Small intestine (tissue), 7 donors: Measurements from ENCODE around the gene FARS2. TPM values are rescaled to one million over a fixed set of nuclear protein-coding genes. Genes with fewer than 3 reads are reported as not detected.

Source experiments
- DNase-seq, 2 donors: peaks; one replicate each; pipeline versions ENCODE4 v3.0.0 to v3.0.0-alpha.2; 2013
- FAIRE-seq: peaks from 2 replicates; lab custom pipeline; 2012; peaks lifted over from hg19 to GRCh38; lab: Jason Lieb, UNC
- H3K27ac ChIP-seq, 3 donors: one replicate each; pipeline ENCODE4 v1.5.1; 2013; ENCODE audit warnings: low read length in 2 of 3, mild to moderate bottlenecking in 2 of 3, control low read depth in 1 of 3, inconsistent platforms in 1 of 3, low read depth in 1 of 3, moderate library complexity in 1 of 3
- H3K27me3 ChIP-seq, 3 donors: one replicate each; pipeline ENCODE4 v1.6.1; 2013; ENCODE audit warnings: low read length in 3 of 3, inconsistent platforms in 1 of 3; ENCODE audit not compliant: control insufficient read depth in 3 of 3, insufficient read depth in 3 of 3
- H3K36me3 ChIP-seq, 3 donors: one replicate each; pipeline ENCODE4 v1.6.1; 2013; ENCODE audit warnings: low read length in 3 of 3, inconsistent platforms in 1 of 3, low read depth in 1 of 3, mild to moderate bottlenecking in 1 of 3, moderate library complexity in 1 of 3; ENCODE audit not compliant: control insufficient read depth in 3 of 3, insufficient read depth in 2 of 3
- H3K4me1 ChIP-seq, 3 donors: one replicate each; pipeline ENCODE4 v1.6.1; 2013; ENCODE audit warnings: low read length in 2 of 3, inconsistent platforms in 1 of 3, low read depth in 1 of 3, mild to moderate bottlenecking in 1 of 3, moderate library complexity in 1 of 3; ENCODE audit not compliant: control insufficient read depth in 3 of 3, insufficient read depth in 2 of 3
- H3K4me3 ChIP-seq, 3 donors: one replicate each; pipeline ENCODE4 v1.5.1; 2013; ENCODE audit warnings: low read length in 3 of 3, control low read depth in 1 of 3, inconsistent platforms in 1 of 3, low read depth in 1 of 3, mild to moderate bottlenecking in 1 of 3, moderate library complexity in 1 of 3
- H3K9me3 ChIP-seq, 2 donors: one replicate each; pipeline ENCODE4 v1.6.1; 2013; ENCODE audit warnings: low read depth in 1 of 2, low read length in 1 of 2; ENCODE audit not compliant: control insufficient read depth in 2 of 2, insufficient read depth in 1 of 2
- WGBS, 3 donors: extraction: QIAGEN DNeasy Blood & Tissue Kit; methylation state at CpG; one replicate each; pipeline ENCODE4 v1.1.7; 2013; 5-methylcytosine and 5-hydroxymethylcytosine counted together
- polyA plus RNA-seq, 4 donors: library from polyadenylated mRNA; stranded (reverse) in 3 of 4; unstranded in 1 of 4; fragments of 200-250 nt in 3 of 4; fragments of 120-200 nt in 1 of 4; gene quantifications; one replicate each; pipeline versions ENCODE4 v1.2.1 to v1.2.3, GENCODE V29; 2013
- donor health status: healthy with polysubstance abuse.
- donor health status: control.
- donor health status: control.
- donor health status: Bipolar disorder and iron deficiency.
- donor health status: healthy.

The FARS2 gene
- polyA plus RNA-seq, 4 donors = 6.0 to 16.6 (median 11.8) TPM

DNA sequence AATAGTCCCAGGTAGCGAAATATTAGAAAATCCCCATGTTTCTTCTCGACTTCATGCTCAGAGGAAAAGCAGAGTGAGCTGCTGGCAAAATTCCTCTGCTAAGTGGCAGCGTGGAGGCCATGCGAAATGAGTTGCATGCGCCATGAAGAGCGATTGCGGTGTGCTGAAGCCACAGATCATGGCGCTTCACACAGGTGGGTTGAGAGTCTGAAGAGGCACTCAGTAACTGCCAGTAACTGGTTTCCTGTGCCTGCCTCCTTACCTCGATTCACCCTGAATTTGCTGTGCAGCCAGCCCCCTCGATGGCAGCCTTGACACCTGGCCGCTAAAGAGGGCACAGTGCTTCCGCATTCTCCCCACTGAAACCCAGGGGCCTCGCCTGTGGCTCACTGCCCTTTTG, 443.9 kb downstream of the FARS2 start:
- no peak for DNase-seq
- FAIRE-seq = no peak
- Histone ChIP-seq H3K4me3 (no peak overlapping the region), H3K27me3 (no peaks in the 10 kb centered on the region), H3K9me3 (no peaks in the 10 kb centered on the region), H3K27ac (no peak overlapping the region), H3K4me1 (no peaks in the 10 kb centered on the region), H3K36me3 (no peaks in the 10 kb centered on the region)
- WGBS, 3 donors = 95 to 97% (median 95%) methylated on average over 13 of the region's 13 CpGs

- H3K9me3 ChIP-seq = no peaks in the 10 kb centered on the region
Measured at GRCh38 chr6:5706124-5707033, 445.1 kb downstream of the FARS2 start.

DNA sequence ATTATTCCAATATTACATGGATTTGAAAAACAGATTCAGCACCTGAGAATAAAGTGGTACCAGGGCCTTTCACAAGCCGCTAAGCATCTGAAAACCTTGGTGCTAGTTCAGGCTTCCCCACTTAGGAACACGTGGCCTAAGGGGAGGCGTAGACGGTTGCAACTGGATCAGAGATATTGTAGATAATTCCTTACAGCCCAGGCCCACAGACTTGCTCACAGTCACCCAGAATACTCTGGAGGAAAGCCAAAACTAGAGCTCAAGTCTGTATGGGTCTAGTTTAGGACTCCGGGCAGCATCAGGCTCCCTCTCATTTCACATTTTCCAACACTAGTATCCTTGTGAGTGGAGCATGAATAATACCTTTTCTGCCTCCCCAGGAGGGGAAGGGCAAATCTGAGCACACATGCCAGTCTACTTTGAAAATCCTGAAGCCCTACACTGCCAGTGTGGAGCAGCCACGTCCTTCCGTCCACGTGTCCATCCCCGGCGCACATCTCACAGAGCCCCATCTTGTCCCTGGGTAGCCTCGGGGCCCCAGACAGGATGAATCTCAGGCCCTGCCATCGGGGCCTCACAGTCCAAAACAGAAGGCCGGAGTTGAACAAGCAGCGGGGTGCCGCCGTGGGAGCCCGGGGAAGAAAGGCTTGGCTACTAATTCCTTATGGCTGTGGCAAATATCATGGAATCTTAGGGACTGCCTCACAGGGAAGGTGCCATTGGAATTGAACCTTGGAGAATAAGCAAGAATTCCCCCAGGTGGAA, 446.1 kb downstream of the FARS2 start:
- DNase-seq (no peak), FAIRE-seq (no peak)
- Histone ChIP-seq H3K36me3 (no peaks in the 10 kb centered on the region), H3K4me3 (no peak overlapping the region), H3K27ac (no peak overlapping the region), H3K4me1 (no peaks in the 10 kb centered on the region), H3K9me3 (no peaks in the 10 kb centered on the region), H3K27me3 (no peaks in the 10 kb centered on the region)
- WGBS, 3 donors = 96 to 97% (median 96%) methylated on average over 17 of the region's 17 CpGs

More at GRCh38 chr6:5706124-5707033, 445.1 kb downstream of the FARS2 start:
- Histone ChIP-seq H3K4me1 (no peaks in the 10 kb centered on the region), H3K27ac (no peak overlapping the region), H3K36me3 (no peaks in the 10 kb centered on the region), H3K4me3 (no peak overlapping the region), H3K27me3 (no peaks in the 10 kb centered on the region)
- WGBS, 3 donors = 85 to 88% (median 86%) methylated on average over 19 of the region's 19 CpGs
- no peak for DNase-seq
- FAIRE-seq = no peak

DNA sequence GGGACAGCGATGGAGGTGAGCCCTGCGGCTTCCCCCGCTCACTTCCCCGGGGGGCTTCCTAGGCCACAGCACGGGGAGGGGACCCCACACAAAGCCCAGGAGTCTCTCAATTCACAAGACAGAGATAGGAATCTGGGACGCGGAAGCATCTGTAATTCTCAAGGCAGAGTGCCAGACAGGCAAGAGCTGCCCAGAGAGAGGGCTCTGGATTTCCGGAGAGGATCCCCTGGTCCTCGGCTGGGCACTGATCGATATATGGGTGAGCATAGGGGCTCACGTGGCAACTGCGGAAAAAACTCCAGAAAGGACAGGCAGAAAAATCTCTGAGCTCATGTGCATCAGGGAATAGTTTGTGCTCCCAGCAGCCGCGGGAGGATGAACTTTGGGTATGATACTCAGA, 449.2 kb downstream of the FARS2 start:
- no peaks in the 10 kb centered on the region for H3K9me3 ChIP-seq
- no peak overlapping the region for H3K4me3 ChIP-seq
- H3K36me3 ChIP-seq = no peaks in the 10 kb centered on the region
- DNase-seq (no peak), FAIRE-seq (no peak)
- no peaks in the 10 kb centered on the region for H3K27me3 ChIP-seq
- no peak overlapping the region for H3K27ac ChIP-seq
- no peaks in the 10 kb centered on the region for H3K4me1 ChIP-seq
- WGBS, 3 donors = 85 to 97% (median 91%) methylated on average over 14 of the region's 14 CpGs

DNA sequence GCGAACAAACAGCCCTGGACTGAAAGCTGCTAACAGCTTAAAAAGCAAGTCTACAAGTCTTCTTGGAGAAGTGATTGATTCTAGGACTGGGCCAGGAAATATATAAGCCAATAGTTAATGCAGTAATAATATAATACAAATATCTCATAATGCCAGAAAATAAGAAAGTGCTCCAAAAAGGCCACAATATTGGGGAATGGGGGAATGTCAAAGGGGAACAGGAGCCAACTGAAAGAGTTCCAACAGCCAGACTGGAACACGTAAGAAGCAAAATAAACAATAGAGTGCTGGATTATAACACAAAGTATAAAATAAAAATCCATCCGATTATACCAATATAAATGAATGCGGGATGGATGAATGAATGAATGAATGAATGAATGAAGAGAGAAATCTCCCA, 449.6 kb downstream of the FARS2 start:
- WGBS, 3 donors = 79 to 95% (median 91%) methylated on average over 4 of the region's 4 CpGs
- Histone ChIP-seq H3K9me3 (no peaks in the 10 kb centered on the region), H3K36me3 (no peaks in the 10 kb centered on the region), H3K27ac (no peak overlapping the region), H3K27me3 (no peaks in the 10 kb centered on the region), H3K4me3 (no peak overlapping the region), H3K4me1 (no peaks in the 10 kb centered on the region)
- FAIRE-seq = no peak
- no peak for DNase-seq

DNA sequence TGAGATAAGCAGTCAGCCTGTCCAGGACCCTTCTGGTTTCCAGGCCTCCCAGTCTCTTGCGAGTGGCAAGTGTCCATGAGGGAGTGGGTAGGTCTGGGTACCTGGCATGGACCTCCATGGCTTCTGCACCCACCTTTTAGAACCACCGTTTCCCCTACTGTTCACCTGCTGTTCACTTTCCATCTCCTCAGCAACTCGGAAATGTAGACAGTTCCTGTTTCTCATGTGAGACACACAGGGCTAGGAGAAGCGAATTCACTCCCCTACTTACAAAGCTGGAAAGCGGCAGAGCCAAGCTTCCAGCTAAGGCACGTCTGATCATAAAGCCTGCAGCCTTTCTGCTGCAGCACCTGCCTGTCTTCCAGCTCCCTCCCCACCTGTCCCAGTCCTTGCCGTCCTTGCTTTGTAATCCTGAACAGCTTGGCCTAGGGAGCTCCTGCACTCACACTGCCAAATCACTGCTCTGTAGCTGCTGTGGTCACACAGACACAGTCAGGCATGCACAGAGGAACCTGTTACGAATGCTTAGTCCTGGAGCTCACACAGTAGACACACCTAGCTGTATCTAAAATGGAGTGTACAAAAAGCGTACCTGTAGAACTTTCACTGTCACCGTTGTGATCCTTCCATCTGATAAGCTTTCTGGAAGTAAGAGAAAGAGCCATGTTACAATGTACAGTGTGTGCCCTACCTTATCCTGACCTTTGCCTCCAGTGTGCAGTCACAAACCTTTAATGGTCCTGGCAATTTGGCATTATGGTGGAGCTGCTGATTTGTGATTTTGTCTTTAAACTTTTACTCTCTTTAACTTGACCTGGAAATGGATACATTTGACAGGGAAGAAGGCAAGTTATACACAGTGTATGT, 451.3 kb downstream of the FARS2 start:
- FAIRE-seq (no peak), DNase-seq (peak; percentile 38 to 82)
- peaks cover 0 to 13% of the 10 kb centered on the region in 2 donors for H3K9me3 ChIP-seq
- no peaks in the 10 kb centered on the region for H3K4me1 ChIP-seq
- no peaks in the 10 kb centered on the region for H3K27me3 ChIP-seq
- no peaks in the 10 kb centered on the region for H3K36me3 ChIP-seq
- H3K4me3 ChIP-seq = no peak overlapping the region
- 54 to 69% (median 62%) methylated on average over 10 of the region's 10 CpGs for WGBS, 3 donors
- peak overlapping the region in 1 of 3 donors; percentile 24 for H3K27ac ChIP-seq

DNA sequence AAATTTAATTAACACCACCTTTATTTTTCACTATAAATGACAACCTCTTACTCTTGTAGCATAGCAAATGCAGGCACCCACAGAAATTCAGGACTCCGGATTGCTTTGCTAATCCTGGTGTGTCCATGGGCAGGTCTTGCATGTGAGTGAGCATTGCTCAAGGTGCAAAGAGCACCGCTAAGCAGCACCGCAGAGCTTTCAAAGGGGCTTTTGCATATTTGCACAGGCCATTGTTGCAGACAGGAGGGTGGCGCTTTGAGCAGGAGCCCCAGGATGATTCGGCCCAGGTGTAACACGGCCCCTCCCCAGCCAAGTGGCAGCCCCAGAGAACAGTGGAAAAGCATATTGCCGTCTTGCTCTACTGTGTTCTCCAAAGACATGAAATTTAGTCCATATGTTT, 452.2 kb downstream of the FARS2 start:
- 69 to 90% (median 87%) methylated on average over 7 of the region's 7 CpGs for WGBS, 3 donors
- FAIRE-seq = no peak
- Histone ChIP-seq H3K4me3 (no peak overlapping the region), H3K9me3 (peaks cover 0 to 13% of the 10 kb centered on the region in 2 donors), H3K27me3 (no peaks in the 10 kb centered on the region), H3K36me3 (no peaks in the 10 kb centered on the region), H3K4me1 (no peaks in the 10 kb centered on the region), H3K27ac (no peak overlapping the region)
- DNase-seq = peak; percentile 15 to 47
